Ascending aorta (tissue), 2 donors: ENCODE measurements around the gene PEDS1. TPM values are rescaled to one million over a fixed set of nuclear protein-coding genes. Genes with fewer than 3 reads are reported as not detected.

ENCODE experiments used
- DNase-seq, 2 donors: peaks; one replicate each; pipeline ENCODE4 v3.0.0-alpha.2; 2019; ENCODE audit warnings: low spot score in 2 of 2
- H3K27ac ChIP-seq, 2 donors: fragments of 200-600 bp; sonication (generic); one replicate each; pipeline ENCODE4 v1.5.1; 2016 to 2017; ENCODE audit warnings: mild to moderate bottlenecking in 1 of 2
- H3K27me3 ChIP-seq: fragments of 200-600 bp; sonication (generic); one replicate; pipeline ENCODE4 v1.5.1; 2017
- H3K36me3 ChIP-seq, 2 donors: fragments of 200-600 bp; sonication (generic); one replicate each; pipeline ENCODE4 v1.5.1; 2016
- H3K4me1 ChIP-seq, 2 donors: fragments of 200-600 bp; sonication (generic); one replicate each; pipeline ENCODE4 v1.5.1; 2016 to 2017; ENCODE audit warnings: mild to moderate bottlenecking in 1 of 2
- H3K4me3 ChIP-seq, 2 donors: fragments of 200-600 bp; sonication (generic); one replicate each; pipeline ENCODE4 v1.5.1; 2016 to 2017; ENCODE audit warnings: mild to moderate bottlenecking in 1 of 2
- H3K9me3 ChIP-seq, 2 donors: fragments of 200-600 bp; sonication (generic); one replicate each; pipeline ENCODE4 v1.5.1; 2016
- CTCF ChIP-seq, 3 experiments: fragments of 200-600 bp in 2 of 3; fragments of 450-650 bp in 1 of 3; sonication (generic) in 2 of 3; IDR thresholded peaks; one replicate each; pipeline ENCODE4 v1.5.1; 2016 to 2019; ENCODE audit warnings: antibody characterized with exemption in 3 of 3, mild to moderate bottlenecking in 1 of 3, moderate library complexity in 1 of 3
- intact Hi-C: fragments of 100-400 bp; cut with DNase I; formaldehyde crosslinking; loops from one replicate; pipeline ENCODE4 v1.15.1; 2023
- total RNA-seq: library from RNA; depleted of rRNA; stranded (reverse); fragments of >200 nt; gene quantifications from one replicate; pipeline ENCODE4 v1.1.0, GENCODE V29; 2016

PEDS1 gene
- total RNA-seq, 1 donor from 2014 or later, result 23.9 TPM

DNA sequence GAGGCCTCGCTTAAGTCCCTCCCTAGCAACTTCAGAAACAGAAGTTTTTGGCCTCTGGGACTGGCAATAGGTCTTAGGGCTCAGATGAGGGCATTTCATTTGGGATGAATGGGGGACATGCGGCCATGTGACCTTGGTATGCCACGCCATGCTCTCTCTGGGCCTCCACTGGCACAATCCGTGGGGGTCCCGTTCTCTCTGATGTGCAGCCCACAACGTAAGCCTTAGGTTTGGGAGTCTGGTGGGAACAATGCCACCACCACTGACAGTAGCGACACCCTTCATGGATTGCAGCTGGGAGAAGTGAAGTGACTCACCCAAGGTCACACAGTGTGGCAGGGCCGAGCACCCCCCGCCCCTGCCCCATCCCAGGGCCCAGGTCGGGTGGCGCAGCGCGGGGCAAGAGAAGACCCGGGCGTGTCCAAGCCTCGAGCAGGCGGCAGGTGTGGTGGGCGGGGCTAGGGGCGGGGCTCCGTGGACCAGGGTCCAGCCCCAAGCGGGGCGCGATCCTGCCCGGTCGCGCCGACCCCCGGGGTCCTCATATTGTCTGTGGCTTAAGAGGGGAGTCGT lies 36.2 kb upstream of the PEDS1 start:
- Histone ChIP-seq H3K27ac (peak overlapping the region; percentile 99 to 100), H3K4me1 (peaks cover 10 to 16% of the 10 kb centered on the region in 2 donors), H3K4me3 (peak overlapping the region; percentile 99), H3K9me3 (no peaks in the 10 kb centered on the region), H3K27me3 (no peaks in the 10 kb centered on the region), H3K36me3 (peaks cover 12 to 28% of the 10 kb centered on the region in 2 donors)
- no peak for TF ChIP-seq CTCF (IDR thresholded peaks at IDR 0.05)
- DNase-seq, result no peak
- intact Hi-C loops, result loop anchor here (1.0 to 10.0 kb wide), 8 partner anchors 35 to 545 kb away; partner anchors contain the start of gene PARD6B

- H3K9me3 ChIP-seq, result no peaks in the 10 kb centered on the region
- no peak overlapping the region for H3K4me3 ChIP-seq
- peak overlapping the region; percentile 99 to 100 for H3K27ac ChIP-seq
- intact Hi-C loops, result loop anchor here (10.0 kb wide), 1 partner anchor 546 kb away; the partner anchor contains the start of gene PARD6B
- peaks cover 4 to 9% of the 10 kb centered on the region in 2 donors for H3K4me1 ChIP-seq
- DNase-seq, result no peak
- peaks cover 6 to 22% of the 10 kb centered on the region in 2 donors for H3K36me3 ChIP-seq
- no peaks in the 10 kb centered on the region for H3K27me3 ChIP-seq
- TF ChIP-seq CTCF (IDR thresholded peaks at IDR 0.05), result no peak
Measured at GRCh38 chr20:50188879-50189680, 35.6 kb upstream of the PEDS1 start.

- no peak for DNase-seq
- intact Hi-C loops, result loop anchor here (10.0 kb wide), 1 partner anchor 547 kb away; the partner anchor contains the start of gene PARD6B
- Histone ChIP-seq H3K27me3 (no peaks in the 10 kb centered on the region), H3K4me1 (peaks cover 4 to 9% of the 10 kb centered on the region in 2 donors), H3K36me3 (peaks cover 5 to 14% of the 10 kb centered on the region in 2 donors), H3K9me3 (no peaks in the 10 kb centered on the region), H3K27ac (peak overlapping the region in 1 of 2 donors; percentile 52), H3K4me3 (no peak overlapping the region)
- TF ChIP-seq CTCF (IDR thresholded peaks at IDR 0.05), result no peak
Measured at GRCh38 chr20:50188287-50188688, 34.8 kb upstream of the PEDS1 start.

DNA sequence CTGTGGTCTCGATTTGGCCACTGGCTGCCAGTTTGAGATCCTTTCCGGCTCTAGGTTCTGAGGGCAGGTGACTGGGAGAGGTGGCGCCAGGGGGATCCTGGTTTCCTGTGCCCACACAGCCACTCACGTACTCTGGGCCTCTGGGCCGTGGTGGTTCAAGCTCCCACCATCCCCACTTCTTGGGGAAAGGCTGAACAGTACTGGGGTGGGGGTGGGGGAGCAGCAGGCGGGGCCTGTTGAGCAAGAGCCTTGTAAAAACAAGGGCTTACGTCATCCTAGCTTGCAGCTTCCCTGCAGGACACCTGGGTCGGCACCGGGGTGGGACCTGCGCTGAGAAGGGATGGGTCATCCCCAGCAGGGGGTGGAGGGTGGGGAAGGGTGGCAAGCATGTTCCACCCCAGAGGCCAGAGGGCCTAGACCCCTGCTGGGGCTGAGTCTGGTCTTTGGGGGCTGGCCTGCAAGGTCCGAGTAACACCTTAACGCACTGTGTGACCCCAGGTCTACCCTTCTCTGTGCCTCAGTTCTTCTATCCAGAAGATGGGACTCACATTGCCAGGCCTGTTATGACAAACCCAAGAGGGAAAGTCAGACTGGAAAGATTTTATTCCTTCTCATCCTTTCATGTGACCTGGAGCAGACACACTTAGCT lies 34.0 kb upstream of the PEDS1 start:
- H3K4me1 ChIP-seq, result peaks cover 4 to 9% of the 10 kb centered on the region in 2 donors
- no peaks in the 10 kb centered on the region for H3K27me3 ChIP-seq
- peaks cover under 1 to 6% of the 10 kb centered on the region in 2 donors for H3K36me3 ChIP-seq
- peak overlapping the region; percentile 28 to 52 for H3K27ac ChIP-seq
- no peak for TF ChIP-seq CTCF (IDR thresholded peaks at IDR 0.05)
- H3K9me3 ChIP-seq, result no peaks in the 10 kb centered on the region
- no peak overlapping the region for H3K4me3 ChIP-seq
- no peak for DNase-seq
- intact Hi-C loops, result loop anchor here (2.0 to 10.0 kb wide), 2 partner anchors 393 to 547 kb away; partner anchors contain the start of gene PARD6B

DNA sequence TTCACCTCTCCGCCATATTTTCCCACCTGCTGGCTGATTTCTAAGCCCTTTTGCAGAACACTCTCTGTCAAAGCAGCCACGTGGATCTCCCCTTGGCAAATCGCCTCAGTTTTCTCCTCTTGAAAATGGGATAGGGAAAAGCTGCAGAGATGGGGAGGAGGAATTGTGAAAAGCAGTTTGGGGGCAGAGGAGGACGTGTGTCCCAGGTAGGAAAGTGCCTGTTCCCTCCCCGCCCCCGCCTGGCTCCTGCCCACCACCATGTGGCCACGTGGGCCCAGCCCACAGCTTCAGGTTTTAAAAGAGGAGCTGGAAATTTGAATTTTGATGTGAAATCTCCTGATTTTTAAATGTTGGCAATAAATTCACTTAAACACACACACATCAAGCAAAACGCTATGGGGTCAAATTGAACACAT lies 33.5 kb upstream of the PEDS1 start:
- H3K4me1 ChIP-seq, result peaks cover 4 to 9% of the 10 kb centered on the region in 2 donors
- no peak for TF ChIP-seq CTCF (IDR thresholded peaks at IDR 0.05)
- intact Hi-C loops, result loop anchor here (1.0 to 10.0 kb wide), 3 partner anchors 277 to 548 kb away; partner anchors contain the start of gene PARD6B
- no peak for DNase-seq
- H3K36me3 ChIP-seq, result peaks cover 0 to 5% of the 10 kb centered on the region in 2 donors
- H3K4me3 ChIP-seq, result no peak overlapping the region
- no peaks in the 10 kb centered on the region for H3K9me3 ChIP-seq
- no peaks in the 10 kb centered on the region for H3K27me3 ChIP-seq
- peak overlapping the region; percentile 28 to 52 for H3K27ac ChIP-seq
